Measurements from ENCODE around the gene CCL2. TPM values are rescaled to one million over a fixed set of nuclear protein-coding genes. Genes with fewer than 3 reads are reported as not detected.

CCL2 gene
- total RNA-seq: 1 to 10 TPM; 5.5 to 6.6 TPM
- not detected for polyA plus RNA-seq

DNA sequence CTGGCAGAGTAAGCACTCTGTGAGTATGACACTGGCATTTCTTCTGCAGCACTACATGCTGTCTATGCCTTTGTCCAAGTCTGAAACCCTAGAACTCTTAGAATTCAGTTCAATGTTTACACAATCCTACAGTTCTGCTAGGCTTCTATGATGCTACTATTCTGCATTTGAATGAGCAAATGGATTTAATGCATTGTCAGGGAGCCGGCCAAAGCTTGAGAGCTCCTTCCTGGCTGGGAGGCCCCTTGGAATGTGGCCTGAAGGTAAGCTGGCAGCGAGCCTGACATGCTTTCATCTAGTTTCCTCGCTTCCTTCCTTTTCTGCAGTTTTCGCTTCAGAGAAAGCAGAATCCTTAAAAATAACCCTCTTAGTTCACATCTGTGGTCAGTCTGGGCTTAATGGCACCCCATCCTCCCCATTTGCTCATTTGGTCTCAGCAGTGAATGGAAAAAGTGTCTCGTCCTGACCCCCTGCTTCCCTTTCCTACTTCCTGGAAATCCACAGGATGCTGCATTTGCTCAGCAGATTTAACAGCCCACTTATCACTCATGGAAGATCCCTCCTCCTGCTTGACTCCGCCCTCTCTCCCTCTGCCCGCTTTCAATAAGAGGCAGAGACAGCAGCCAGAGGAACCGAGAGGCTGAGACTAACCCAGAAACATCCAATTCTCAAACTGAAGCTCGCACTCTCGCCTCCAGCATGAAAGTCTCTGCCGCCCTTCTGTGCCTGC lies at the start of gene CCL2:
Gene CCL2, plus strand, starts transcription at position 635 of the 730 bp plus-strand sequence. Its CDS starts 65 bp downstream, at position 700.
- no peaks in the 10 kb centered on the region for H3K9me3 Mint-ChIP-seq
- H3K4me1 ChIP-seq (ENCODE audit: insufficient read depth, low read length): no peaks in the 10 kb centered on the region
- CTCF ChIA-PET: no interaction called here
- peaks cover 0 to 3% (median 0%) of the 10 kb centered on the region in 3 donors for H3K4me1 Mint-ChIP-seq
- DNase-seq: no peak
- H3K4me3 Mint-ChIP-seq: no peak within 1 kb of the TSS
- H3K27me3 Mint-ChIP-seq: peaks cover 12 to 75% of the 10 kb centered on the region in 2 donors
- POLR2A ChIA-PET: no interaction called here
- H3K36me3 ChIP-seq (ENCODE audit: insufficient read depth, low read length): no peaks in the 10 kb centered on the region
- no peaks in the 10 kb centered on the region for H3K36me3 Mint-ChIP-seq
- no peak within 1 kb of the TSS for H3K27ac Mint-ChIP-seq
- no peaks in the 10 kb centered on the region for H3K9me3 ChIP-seq (ENCODE audit: low read length)
- no peak within 1 kb of the TSS for H3K27ac ChIP-seq (ENCODE audit: low read depth, low read length)
- H3K4me3 ChIP-seq (ENCODE audit: low read length): no peak within 1 kb of the TSS
- peaks cover 4% of the 10 kb centered on the region for H3K27me3 ChIP-seq (ENCODE audit: insufficient read depth, low read length, poor library complexity, severe bottlenecking)

DNA sequence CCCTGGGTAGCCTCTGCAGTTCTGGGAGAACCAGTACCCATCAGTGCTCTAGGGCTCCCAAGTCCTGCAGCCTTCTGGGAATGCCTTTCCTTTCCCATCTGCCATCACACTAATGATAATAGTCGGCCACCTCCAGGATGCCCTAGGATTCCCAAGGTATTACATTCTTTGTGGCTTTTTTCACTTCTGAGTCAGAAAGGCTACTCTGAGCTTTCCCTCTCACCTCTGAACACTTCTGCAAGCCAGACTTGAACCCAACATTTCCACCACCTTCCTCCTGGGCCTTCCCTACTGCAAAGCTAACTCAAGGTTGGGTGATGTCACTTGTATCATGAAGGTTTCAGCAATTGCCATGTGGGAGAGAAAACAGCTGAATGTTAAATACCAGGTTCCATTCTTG lies 49.7 kb upstream of the CCL2 start:
- no peaks in the 10 kb centered on the region for H3K9me3 Mint-ChIP-seq

DNA sequence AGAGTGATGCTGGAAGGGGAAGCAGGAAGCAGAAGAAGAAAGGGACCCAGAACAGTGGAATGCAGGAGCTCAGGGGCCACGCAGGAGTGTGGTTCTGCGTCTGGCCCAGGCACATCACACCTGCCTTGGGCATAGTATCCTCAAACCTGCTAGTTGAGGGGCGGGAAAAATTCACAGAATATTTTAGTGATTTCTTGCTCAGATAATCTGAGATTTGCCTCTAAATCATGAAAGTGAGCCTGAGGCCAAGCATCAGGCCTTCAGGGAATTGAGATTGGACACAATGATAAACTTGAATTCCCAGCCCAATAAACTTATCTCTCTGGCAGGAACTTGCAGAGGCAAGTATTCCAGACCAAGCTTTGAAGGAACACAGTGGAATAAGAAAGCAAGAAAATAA lies 48.5 kb upstream of the CCL2 start:
- H3K27ac ChIP-seq (ENCODE audit: low read depth, low read length): no peak overlapping the region
- H3K36me3 ChIP-seq (ENCODE audit: insufficient read depth, low read length): no peaks in the 10 kb centered on the region
- no peak overlapping the region for H3K4me3 ChIP-seq (ENCODE audit: low read length)
- Mint-ChIP-seq H3K27me3 (peaks cover 13 to 14% of the 10 kb centered on the region in 2 donors), H3K4me1 (no peaks in the 10 kb centered on the region), H3K9me3 (no peaks in the 10 kb centered on the region), H3K27ac (no peak overlapping the region), H3K4me3 (no peak overlapping the region), H3K36me3 (no peaks in the 10 kb centered on the region)
- no peak for DNase-seq
- H3K4me1 ChIP-seq (ENCODE audit: insufficient read depth, low read length): no peaks in the 10 kb centered on the region
- CTCF ChIA-PET: no interaction called here
- no peaks in the 10 kb centered on the region for H3K27me3 ChIP-seq (ENCODE audit: insufficient read depth, low read length, poor library complexity, severe bottlenecking)
- H3K9me3 ChIP-seq (ENCODE audit: low read length): no peaks in the 10 kb centered on the region
- POLR2A ChIA-PET: no interaction called here

More for the DNA sequence above, 49.7 kb upstream of the CCL2 start:
- peaks cover 8 to 19% of the 10 kb centered on the region in 2 donors for H3K27me3 Mint-ChIP-seq
- H3K4me1 Mint-ChIP-seq: no peaks in the 10 kb centered on the region
- H3K4me3 Mint-ChIP-seq: no peak overlapping the region
- Histone ChIP-seq H3K9me3 (ENCODE audit: low read length) (no peaks in the 10 kb centered on the region), H3K4me3 (ENCODE audit: low read length) (no peak overlapping the region), H3K27ac (ENCODE audit: low read depth, low read length) (no peak overlapping the region), H3K4me1 (ENCODE audit: insufficient read depth, low read length) (no peaks in the 10 kb centered on the region), H3K27me3 (ENCODE audit: insufficient read depth, low read length, poor library complexity, severe bottlenecking) (no peaks in the 10 kb centered on the region), H3K36me3 (ENCODE audit: insufficient read depth, low read length) (no peaks in the 10 kb centered on the region)
- POLR2A ChIA-PET: no interaction called here
- no peak overlapping the region for H3K27ac Mint-ChIP-seq
- no peak for DNase-seq
- no peaks in the 10 kb centered on the region for H3K36me3 Mint-ChIP-seq
- CTCF ChIA-PET: no interaction called here

DNA sequence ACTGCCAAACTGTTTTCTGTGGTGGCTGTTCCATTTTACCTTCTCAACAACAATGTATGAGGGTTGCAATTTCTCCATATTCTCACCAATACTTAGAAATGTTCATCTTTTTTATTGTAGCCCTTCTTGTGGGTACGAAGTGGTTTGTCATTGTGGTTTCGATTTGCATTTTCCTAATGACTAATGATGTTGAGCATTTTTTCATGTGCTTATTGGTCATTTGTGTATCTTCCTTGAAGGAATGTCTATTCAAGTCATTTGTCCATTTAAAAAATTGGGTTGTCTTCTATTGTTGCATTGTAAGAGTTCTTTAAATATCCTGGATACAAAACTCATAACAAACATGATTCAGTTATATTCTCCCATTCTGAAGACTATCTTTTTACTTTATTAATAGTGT lies 47.5 kb upstream of the CCL2 start:
- no peak overlapping the region for H3K27ac ChIP-seq (ENCODE audit: low read depth, low read length)
- CTCF ChIA-PET: no interaction called here
- DNase-seq: no peak
- POLR2A ChIA-PET: no interaction called here
- no peaks in the 10 kb centered on the region for H3K9me3 Mint-ChIP-seq
- H3K27ac Mint-ChIP-seq: no peak overlapping the region
- H3K36me3 Mint-ChIP-seq: no peaks in the 10 kb centered on the region
- H3K4me3 ChIP-seq (ENCODE audit: low read length): no peak overlapping the region
- H3K4me3 Mint-ChIP-seq: no peak overlapping the region
- no peaks in the 10 kb centered on the region for H3K9me3 ChIP-seq (ENCODE audit: low read length)
- no peaks in the 10 kb centered on the region for H3K36me3 ChIP-seq (ENCODE audit: insufficient read depth, low read length)
- no peaks in the 10 kb centered on the region for H3K4me1 ChIP-seq (ENCODE audit: insufficient read depth, low read length)
- H3K27me3 ChIP-seq (ENCODE audit: insufficient read depth, low read length, poor library complexity, severe bottlenecking): no peaks in the 10 kb centered on the region
- no peaks in the 10 kb centered on the region for H3K4me1 Mint-ChIP-seq
- peaks cover 11 to 13% of the 10 kb centered on the region in 2 donors for H3K27me3 Mint-ChIP-seq

DNA sequence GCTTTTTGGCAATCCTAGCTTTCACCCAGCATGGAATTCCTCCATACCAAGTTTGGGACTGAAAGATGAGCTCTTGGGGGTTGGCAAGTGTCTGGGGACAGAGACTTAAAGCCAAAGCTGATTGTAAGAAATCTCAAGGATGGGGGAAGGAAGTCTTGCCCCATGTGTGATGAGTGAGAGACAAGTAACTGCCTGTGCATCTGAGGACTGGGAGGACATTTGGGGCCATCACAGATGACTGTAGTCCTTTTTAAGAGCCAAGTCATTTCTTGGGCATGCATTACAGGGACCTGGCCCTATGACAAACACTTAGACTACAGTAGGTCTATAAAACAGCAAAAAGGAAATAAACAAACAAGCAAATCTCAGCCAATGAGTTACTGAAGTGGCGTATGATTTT lies 36.3 kb upstream of the CCL2 start:
- no peaks in the 10 kb centered on the region for H3K27me3 ChIP-seq (ENCODE audit: insufficient read depth, low read length, poor library complexity, severe bottlenecking)
- no peak overlapping the region for H3K4me3 ChIP-seq (ENCODE audit: low read length)
- H3K36me3 Mint-ChIP-seq: no peaks in the 10 kb centered on the region
- no peaks in the 10 kb centered on the region for H3K4me1 ChIP-seq (ENCODE audit: insufficient read depth, low read length)
- DNase-seq: no peak
- no peak overlapping the region for H3K27ac Mint-ChIP-seq
- ChIA-PET POLR2A (no interaction called here), CTCF (no interaction called here)
- H3K4me3 Mint-ChIP-seq: no peak overlapping the region
- H3K9me3 Mint-ChIP-seq: peaks cover 0 to 5% (median 2%) of the 10 kb centered on the region in 5 donors
- H3K27me3 Mint-ChIP-seq: peaks cover 25 to 72% of the 10 kb centered on the region in 2 donors
- no peaks in the 10 kb centered on the region for H3K9me3 ChIP-seq (ENCODE audit: low read length)
- H3K27ac ChIP-seq (ENCODE audit: low read depth, low read length): no peak overlapping the region
- no peaks in the 10 kb centered on the region for H3K36me3 ChIP-seq (ENCODE audit: insufficient read depth, low read length)
- no peaks in the 10 kb centered on the region for H3K4me1 Mint-ChIP-seq

DNA sequence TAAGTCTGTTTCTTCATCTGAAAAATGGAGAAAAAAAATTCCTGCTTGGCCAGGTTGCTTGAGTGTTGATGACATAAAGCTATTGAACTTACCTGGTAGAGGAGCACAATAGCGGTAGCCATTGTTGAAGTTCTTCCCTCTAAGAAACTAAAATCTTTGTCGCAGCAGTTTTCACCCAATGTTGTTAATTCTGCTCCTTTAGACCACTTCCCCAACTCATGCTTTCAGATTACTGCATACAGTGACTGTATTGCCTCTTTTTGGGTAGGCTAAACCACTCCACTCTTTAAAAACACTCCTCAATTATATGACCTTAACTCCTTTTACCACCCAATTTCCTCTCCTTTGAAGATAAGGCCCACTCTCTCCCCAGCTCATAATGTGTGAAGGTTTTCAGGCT lies 35.7 kb upstream of the CCL2 start:
- CTCF ChIA-PET: no interaction called here
- H3K4me1 ChIP-seq (ENCODE audit: insufficient read depth, low read length): no peaks in the 10 kb centered on the region
- Mint-ChIP-seq H3K4me1 (no peaks in the 10 kb centered on the region), H3K4me3 (no peak overlapping the region), H3K36me3 (no peaks in the 10 kb centered on the region), H3K9me3 (peaks cover 0 to 5% (median 0%) of the 10 kb centered on the region in 5 donors), H3K27me3 (peaks cover 25 to 72% of the 10 kb centered on the region in 2 donors), H3K27ac (no peak overlapping the region)
- no peak for DNase-seq
- H3K27ac ChIP-seq (ENCODE audit: low read depth, low read length): no peak overlapping the region
- no peaks in the 10 kb centered on the region for H3K27me3 ChIP-seq (ENCODE audit: insufficient read depth, low read length, poor library complexity, severe bottlenecking)
- no peak overlapping the region for H3K4me3 ChIP-seq (ENCODE audit: low read length)
- H3K9me3 ChIP-seq (ENCODE audit: low read length): no peaks in the 10 kb centered on the region
- H3K36me3 ChIP-seq (ENCODE audit: insufficient read depth, low read length): no peaks in the 10 kb centered on the region
- POLR2A ChIA-PET: no interaction called here

DNA sequence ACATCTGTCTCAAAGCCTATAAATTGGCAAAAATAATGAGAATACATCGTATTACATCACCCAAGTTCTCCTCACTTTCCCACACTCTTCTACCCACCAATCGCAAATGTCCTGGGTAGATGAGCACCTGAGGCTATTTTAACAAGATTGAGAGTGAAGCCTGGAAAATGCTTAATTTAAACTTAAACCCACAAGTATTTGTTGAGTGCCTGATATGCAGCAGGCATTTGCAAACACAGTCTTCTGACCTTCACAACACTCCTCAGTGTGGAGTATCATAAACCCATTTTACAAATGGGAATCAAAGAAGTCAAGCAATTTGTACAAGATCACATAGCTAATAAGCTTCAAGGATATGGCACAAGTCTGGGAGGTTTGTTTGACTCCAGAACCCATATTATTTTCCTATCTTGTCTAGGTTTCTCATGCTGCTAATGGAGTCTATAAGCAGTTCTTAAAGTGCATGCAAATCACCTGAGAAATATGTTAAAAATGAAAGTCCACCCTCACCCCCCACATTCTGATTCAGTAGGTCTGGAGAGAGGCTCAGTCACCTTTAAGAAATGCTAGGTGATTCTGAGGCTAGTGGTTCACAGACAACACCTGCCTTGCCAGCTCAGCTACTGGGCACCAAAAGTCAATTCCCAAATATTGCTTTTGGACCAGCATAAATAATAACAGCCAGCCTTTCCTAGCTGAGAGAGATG lies 34.9 kb upstream of the CCL2 start:
- H3K27me3 ChIP-seq (ENCODE audit: insufficient read depth, low read length, poor library complexity, severe bottlenecking): no peaks in the 10 kb centered on the region
- Mint-ChIP-seq H3K27ac (no peak overlapping the region), H3K36me3 (no peaks in the 10 kb centered on the region), H3K27me3 (peaks cover 24 to 74% of the 10 kb centered on the region in 2 donors), H3K9me3 (peaks cover 0 to 5% (median 0%) of the 10 kb centered on the region in 5 donors), H3K4me3 (no peak overlapping the region), H3K4me1 (no peaks in the 10 kb centered on the region)
- H3K27ac ChIP-seq (ENCODE audit: low read depth, low read length): no peak overlapping the region
- H3K36me3 ChIP-seq (ENCODE audit: insufficient read depth, low read length): no peaks in the 10 kb centered on the region
- ChIA-PET CTCF (no interaction called here), POLR2A (no interaction called here)
- no peaks in the 10 kb centered on the region for H3K4me1 ChIP-seq (ENCODE audit: insufficient read depth, low read length)
- no peak overlapping the region for H3K4me3 ChIP-seq (ENCODE audit: low read length)
- H3K9me3 ChIP-seq (ENCODE audit: low read length): no peaks in the 10 kb centered on the region
- no peak for DNase-seq

DNA sequence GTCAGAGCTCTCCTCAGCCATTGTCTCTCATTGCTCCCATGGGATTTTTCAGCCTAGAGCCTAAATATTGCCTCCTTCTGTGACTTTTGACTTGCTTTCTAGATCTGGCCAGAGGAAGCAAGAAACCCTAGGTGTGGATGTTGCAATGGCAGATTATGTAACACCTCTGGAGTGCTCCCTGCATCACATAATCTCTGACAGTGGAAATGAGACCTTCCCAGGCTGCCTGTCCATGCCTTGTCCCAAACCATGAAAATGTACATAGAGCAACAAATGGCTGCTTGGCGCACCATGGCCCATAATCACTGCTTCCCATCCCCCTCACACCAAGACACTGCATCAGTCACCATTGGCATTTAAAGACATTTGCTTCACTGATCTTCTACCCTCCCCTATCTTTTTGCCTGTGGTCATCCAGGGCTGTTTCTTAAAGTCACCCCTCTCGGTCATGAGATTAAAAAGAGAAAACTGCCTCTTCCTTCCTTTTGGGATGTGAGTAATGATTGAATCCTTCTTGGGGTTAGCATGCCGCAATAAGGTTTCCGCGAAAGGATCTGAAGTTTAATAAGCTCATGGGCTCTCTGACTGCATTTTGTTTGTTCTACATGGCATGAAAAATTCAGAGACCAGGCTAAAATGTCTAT lies 34.2 kb upstream of the CCL2 start:
- H3K4me1 ChIP-seq (ENCODE audit: insufficient read depth, low read length): no peaks in the 10 kb centered on the region
- H3K36me3 ChIP-seq (ENCODE audit: insufficient read depth, low read length): no peaks in the 10 kb centered on the region
- Mint-ChIP-seq H3K9me3 (peaks cover 0 to 5% (median 0%) of the 10 kb centered on the region in 5 donors), H3K4me3 (no peak overlapping the region), H3K27ac (no peak overlapping the region), H3K36me3 (no peaks in the 10 kb centered on the region), H3K4me1 (no peaks in the 10 kb centered on the region), H3K27me3 (peaks cover 24 to 77% of the 10 kb centered on the region in 2 donors)
- ChIA-PET CTCF (no interaction called here), POLR2A (no interaction called here)
- no peak overlapping the region for H3K4me3 ChIP-seq (ENCODE audit: low read length)
- H3K27ac ChIP-seq (ENCODE audit: low read depth, low read length): no peak overlapping the region
- H3K27me3 ChIP-seq (ENCODE audit: insufficient read depth, low read length, poor library complexity, severe bottlenecking): no peaks in the 10 kb centered on the region
- no peaks in the 10 kb centered on the region for H3K9me3 ChIP-seq (ENCODE audit: low read length)
- no peak for DNase-seq
